Esophagus squamous epithelium (tissue), 4 donors: ENCODE data around the gene LURAP1L.

Source experiments
- CTCF ChIP-seq, 6 experiments: fragments of 450-650 bp in 4 of 6; fragments of 200-600 bp in 2 of 6; sonication (generic) in 2 of 6; IDR thresholded peaks; one replicate each; pipeline ENCODE4 v1.5.1; 2016 to 2019; ENCODE audit warnings: antibody characterized with exemption in 6 of 6, mild to moderate bottlenecking in 4 of 6, moderate library complexity in 4 of 6
- POLR2A ChIP-seq, 4 donors: fragments of 450-650 bp; IDR thresholded peaks; one replicate each; pipeline ENCODE4 v1.6.1; 2017; ENCODE audit warnings: antibody characterized with exemption in 4 of 4, mild to moderate bottlenecking in 4 of 4, moderate library complexity in 3 of 4

GRCh38 chr9:12732971-12733370 lies 41.8 kb upstream of the LURAP1L start:
- TF ChIP-seq POLR2A (IDR thresholded peaks at IDR 0.05) (no peak), CTCF (IDR thresholded peaks at IDR 0.05) (no peak)
